ENCODE measurements around the gene MID2.
"Not testable (repeated sequence)": the region's sequence is repeated elsewhere in the genome, so short reads cannot be mapped to it uniquely, and the experiment has no call there.

Gene MID2

GRCh38 chrX:107805179-107805578 is 20.5 kb upstream of the MID2 start:
- no peak for DNase-seq (ENCODE audit: low read depth)
- no peak for TF ChIP-seq CTCF (IDR thresholded peaks at IDR 0.05; ENCODE audit: control insufficient read depth, extremely low read depth, insufficient read depth)

GRCh38 chrX:107810053-107810452 is 15.6 kb upstream of the MID2 start:
- not testable (repeated sequence) for H3K4me3 ChIP-seq (ENCODE audit: low read depth, low read length); DNase-seq (ENCODE audit: low read depth)

More at GRCh38 chrX:107805179-107805578, 20.5 kb upstream of the MID2 start:
- H3K4me3 ChIP-seq (ENCODE audit: low read depth, low read length): no peak overlapping the region

GRCh38 chrX:107818900-107819521 is 6.7 kb upstream of the MID2 start:
- no peak for DNase-seq (ENCODE audit: low read depth)
- no peak overlapping the region for H3K4me3 ChIP-seq (ENCODE audit: low read depth, low read length)
- TF ChIP-seq CTCF (IDR thresholded peaks at IDR 0.05; ENCODE audit: control insufficient read depth, extremely low read depth, insufficient read depth): no peak

- H3K4me3 ChIP-seq (ENCODE audit: low read depth, low read length): no peak overlapping the region
- no peak for TF ChIP-seq CTCF (IDR thresholded peaks at IDR 0.05; ENCODE audit: control insufficient read depth, extremely low read depth, insufficient read depth)
- no peak for DNase-seq (ENCODE audit: low read depth)
These were observed 2.6 kb upstream of the MID2 start for GRCh38 chrX:107823042-107823441.

- H3K4me3 ChIP-seq (ENCODE audit: low read depth, low read length): no peak overlapping the region
- TF ChIP-seq CTCF (IDR thresholded peaks at IDR 0.05; ENCODE audit: control insufficient read depth, extremely low read depth, insufficient read depth): no peak
- DNase-seq (ENCODE audit: low read depth): no peak
These were observed 2.2 kb upstream of the MID2 start for GRCh38 chrX:107823456-107823855.

- TF ChIP-seq CTCF (IDR thresholded peaks at IDR 0.05; ENCODE audit: control insufficient read depth, extremely low read depth, insufficient read depth): 0 out of 2 replicates have a peak, but pooled peaks have one; percentile 7
- DNase-seq (ENCODE audit: low read depth): no peak
- peak overlapping the region; percentile 56 for H3K4me3 ChIP-seq (ENCODE audit: low read depth, low read length)
These were observed 768 bp downstream of the MID2 start for GRCh38 chrX:107826238-107827029.

GRCh38 chrX:107827030-107827831 is 1.6 kb downstream of the MID2 start:
- TF ChIP-seq CTCF (IDR thresholded peaks at IDR 0.05; ENCODE audit: control insufficient read depth, extremely low read depth, insufficient read depth): no peak
- peak; percentile 22 for DNase-seq (ENCODE audit: low read depth)
- peak overlapping the region; percentile 56 for H3K4me3 ChIP-seq (ENCODE audit: low read depth, low read length)

Data from LNCaP clone FGC (cell line).